ENCODE results near the gene STEAP1. TPM values are rescaled to one million over a fixed set of nuclear protein-coding genes. Genes with fewer than 3 reads are reported as not detected.
A peak's percentile ranks its signal among the peaks of the same experiment; 100 is the strongest.
"Not testable (repeated sequence)": the region's sequence is repeated elsewhere in the genome, so short reads cannot be mapped to it uniquely, and the experiment has no call there.

STEAP1 gene
- total RNA-seq, 1 experiment from 2014 or later = 41.8 TPM

DNA sequence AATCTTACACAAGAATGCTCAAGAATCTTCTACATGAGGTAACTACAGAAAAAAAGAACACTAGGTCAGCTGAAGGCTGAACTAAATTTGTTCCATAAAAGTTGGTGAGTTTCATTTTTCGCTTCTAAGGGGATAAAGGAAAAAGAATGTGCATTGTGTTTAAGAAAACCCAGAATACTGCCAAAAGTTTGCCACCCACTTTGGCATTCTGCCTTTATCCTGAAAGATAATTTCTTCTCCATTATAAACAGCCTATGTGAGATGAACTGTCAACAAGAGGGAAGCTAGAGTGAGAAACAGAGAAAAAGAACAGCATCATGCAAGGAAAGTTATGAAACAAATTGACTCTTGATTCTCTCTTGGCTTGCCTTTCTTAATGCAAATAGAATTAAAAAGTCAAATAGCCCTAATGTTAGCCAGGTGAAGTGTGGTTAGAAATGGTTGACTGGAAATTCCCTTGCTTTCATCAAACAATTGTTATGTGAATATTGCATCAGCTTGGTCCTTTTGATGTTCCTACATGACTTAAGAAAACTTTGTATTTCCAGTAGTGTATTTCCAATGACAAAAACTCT is 25.8 kb downstream of the STEAP1 start:
- no peaks in the 10 kb centered on the region for H3K9me3 Mint-ChIP-seq (ENCODE audit: low read depth, unreplicated experiment)
- intact Hi-C loops (cut with micrococcal nuclease; ENCODE audit: unreplicated experiment) = loop anchor here (2.0 kb wide), 2 partner anchors 33 to 57 kb away; no protein-coding TSS in a partner anchor
- H3K4me1 Mint-ChIP-seq (ENCODE audit: low read depth, unreplicated experiment) = peaks cover 18% of the 10 kb centered on the region
- H3K4me3 Mint-ChIP-seq (ENCODE audit: low read depth, unreplicated experiment) = no peak overlapping the region
- BruUV-seq (replicated peaks) = TSS peak; percentile 81
- CTCF ChIA-PET = no interaction called here
- no peak for DNase-seq
- H3K27ac Mint-ChIP-seq (ENCODE audit: unreplicated experiment) = peak overlapping the region; percentile 95
- TF ChIP-seq, protein P1, sequence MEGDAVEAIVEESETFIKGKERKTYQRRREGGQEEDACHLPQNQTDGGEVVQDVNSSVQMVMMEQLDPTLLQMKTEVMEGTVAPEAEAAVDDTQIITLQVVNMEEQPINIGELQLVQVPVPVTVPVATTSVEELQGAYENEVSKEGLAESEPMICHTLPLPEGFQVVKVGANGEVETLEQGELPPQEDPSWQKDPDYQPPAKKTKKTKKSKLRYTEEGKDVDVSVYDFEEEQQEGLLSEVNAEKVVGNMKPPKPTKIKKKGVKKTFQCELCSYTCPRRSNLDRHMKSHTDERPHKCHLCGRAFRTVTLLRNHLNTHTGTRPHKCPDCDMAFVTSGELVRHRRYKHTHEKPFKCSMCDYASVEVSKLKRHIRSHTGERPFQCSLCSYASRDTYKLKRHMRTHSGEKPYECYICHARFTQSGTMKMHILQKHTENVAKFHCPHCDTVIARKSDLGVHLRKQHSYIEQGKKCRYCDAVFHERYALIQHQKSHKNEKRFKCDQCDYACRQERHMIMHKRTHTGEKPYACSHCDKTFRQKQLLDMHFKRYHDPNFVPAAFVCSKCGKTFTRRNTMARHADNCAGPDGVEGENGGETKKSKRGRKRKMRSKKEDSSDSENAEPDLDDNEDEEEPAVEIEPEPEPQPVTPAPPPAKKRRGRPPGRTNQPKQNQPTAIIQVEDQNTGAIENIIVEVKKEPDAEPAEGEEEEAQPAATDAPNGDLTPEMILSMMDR (IDR thresholded peaks at IDR 0.05; ENCODE audit: unreplicated experiment) = no peak
- H3K27me3 Mint-ChIP-seq (ENCODE audit: unreplicated experiment) = no peaks in the 10 kb centered on the region
- peaks cover 12% of the 10 kb centered on the region for H3K36me3 Mint-ChIP-seq (ENCODE audit: insufficient read depth, unreplicated experiment)

DNA sequence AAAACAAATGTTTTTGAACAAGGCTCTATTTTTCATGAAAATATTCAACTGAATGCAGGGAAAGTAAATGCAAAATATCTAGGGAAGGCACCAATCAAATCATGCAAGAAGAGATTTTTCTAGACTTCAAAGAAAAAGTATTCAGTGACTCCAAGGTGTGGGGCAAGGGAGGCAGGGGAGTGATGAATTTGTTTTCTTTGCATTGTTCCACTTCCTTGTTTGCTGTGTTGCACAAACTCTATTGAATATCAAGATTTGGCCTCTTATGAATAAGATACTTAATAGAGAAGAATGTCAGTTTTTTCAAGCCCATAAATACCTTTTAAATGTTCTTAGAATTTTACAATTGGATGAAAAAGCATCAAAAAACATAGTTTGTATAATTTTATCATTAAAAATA is 26.4 kb downstream of the STEAP1 start:
- CTCF ChIA-PET = no interaction called here
- Mint-ChIP-seq H3K9me3 (ENCODE audit: low read depth, unreplicated experiment) (no peaks in the 10 kb centered on the region), H3K27me3 (ENCODE audit: unreplicated experiment) (no peaks in the 10 kb centered on the region), H3K4me1 (ENCODE audit: low read depth, unreplicated experiment) (peaks cover 18% of the 10 kb centered on the region), H3K36me3 (ENCODE audit: insufficient read depth, unreplicated experiment) (peaks cover 12% of the 10 kb centered on the region), H3K27ac (ENCODE audit: unreplicated experiment) (peak overlapping the region; percentile 95), H3K4me3 (ENCODE audit: low read depth, unreplicated experiment) (no peak overlapping the region)
- intact Hi-C loops (cut with micrococcal nuclease; ENCODE audit: unreplicated experiment) = loop anchor here (2.0 kb wide), 2 partner anchors 32 to 56 kb away; no protein-coding TSS in a partner anchor
- no TSS peak for BruUV-seq (replicated peaks)
- no peak for DNase-seq
- TF ChIP-seq, protein P1 (IDR thresholded peaks at IDR 0.05; ENCODE audit: unreplicated experiment) = no peak

DNA sequence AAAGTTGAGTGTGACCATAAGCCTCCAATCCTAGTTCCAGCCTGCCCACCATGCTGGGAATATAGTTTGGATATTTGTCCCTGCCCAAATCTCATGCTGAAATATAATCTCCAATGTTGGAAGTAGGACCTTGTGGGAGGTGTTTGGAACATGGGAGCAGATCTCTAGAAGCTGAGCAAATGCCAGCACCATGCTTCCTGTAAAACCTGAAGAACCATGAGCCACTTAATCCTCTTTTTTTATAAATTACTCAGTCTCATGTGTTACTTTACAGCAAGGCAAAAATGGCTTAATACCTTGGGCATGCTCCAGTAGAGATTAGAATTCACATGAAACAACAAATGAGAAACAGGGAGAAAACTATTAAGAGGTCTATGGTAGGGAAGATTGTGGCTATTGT is 27.2 kb downstream of the STEAP1 start:
- Mint-ChIP-seq H3K9me3 (ENCODE audit: low read depth, unreplicated experiment) (no peaks in the 10 kb centered on the region), H3K27me3 (ENCODE audit: unreplicated experiment) (no peaks in the 10 kb centered on the region), H3K27ac (ENCODE audit: unreplicated experiment) (peak overlapping the region; percentile 95), H3K36me3 (ENCODE audit: insufficient read depth, unreplicated experiment) (peaks cover 12% of the 10 kb centered on the region), H3K4me3 (ENCODE audit: low read depth, unreplicated experiment) (no peak overlapping the region), H3K4me1 (ENCODE audit: low read depth, unreplicated experiment) (peaks cover 18% of the 10 kb centered on the region)
- CTCF ChIA-PET = no interaction called here
- BruUV-seq (replicated peaks) = no TSS peak
- TF ChIP-seq, protein P1 (IDR thresholded peaks at IDR 0.05; ENCODE audit: unreplicated experiment) = no peak
- intact Hi-C loops (cut with micrococcal nuclease; ENCODE audit: unreplicated experiment) = loop anchor here (2.0 kb wide), 2 partner anchors 31 to 55 kb away; no protein-coding TSS in a partner anchor
- DNase-seq = no peak

DNA sequence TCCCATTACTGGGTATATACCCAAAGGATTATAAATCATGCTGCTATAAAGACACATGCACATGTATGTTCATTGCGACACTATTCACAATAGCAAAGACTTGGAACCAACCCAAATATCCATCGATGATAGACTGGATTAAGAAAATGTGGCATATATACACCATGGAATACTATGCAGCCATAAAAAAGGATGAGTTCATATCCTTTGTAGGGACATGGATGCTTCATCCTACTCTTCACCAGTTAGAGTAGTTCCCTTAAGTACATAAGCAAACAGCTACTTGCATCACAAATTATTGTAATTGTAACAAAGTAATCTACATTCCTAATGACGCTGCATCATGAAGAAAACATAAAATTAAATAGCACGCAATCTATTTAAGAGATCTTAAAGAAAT is 32.0 kb downstream of the STEAP1 start:
- H3K36me3 Mint-ChIP-seq (ENCODE audit: insufficient read depth, unreplicated experiment); BruUV-seq (replicated peaks); H3K27ac Mint-ChIP-seq (ENCODE audit: unreplicated experiment); H3K27me3 Mint-ChIP-seq (ENCODE audit: unreplicated experiment); H3K4me3 Mint-ChIP-seq (ENCODE audit: low read depth, unreplicated experiment); CTCF ChIA-PET; H3K9me3 Mint-ChIP-seq (ENCODE audit: low read depth, unreplicated experiment); intact Hi-C loops (cut with micrococcal nuclease; ENCODE audit: unreplicated experiment); DNase-seq: not testable (repeated sequence)
- peaks cover 23% of the 10 kb centered on the region for H3K4me1 Mint-ChIP-seq (ENCODE audit: low read depth, unreplicated experiment)

DNA sequence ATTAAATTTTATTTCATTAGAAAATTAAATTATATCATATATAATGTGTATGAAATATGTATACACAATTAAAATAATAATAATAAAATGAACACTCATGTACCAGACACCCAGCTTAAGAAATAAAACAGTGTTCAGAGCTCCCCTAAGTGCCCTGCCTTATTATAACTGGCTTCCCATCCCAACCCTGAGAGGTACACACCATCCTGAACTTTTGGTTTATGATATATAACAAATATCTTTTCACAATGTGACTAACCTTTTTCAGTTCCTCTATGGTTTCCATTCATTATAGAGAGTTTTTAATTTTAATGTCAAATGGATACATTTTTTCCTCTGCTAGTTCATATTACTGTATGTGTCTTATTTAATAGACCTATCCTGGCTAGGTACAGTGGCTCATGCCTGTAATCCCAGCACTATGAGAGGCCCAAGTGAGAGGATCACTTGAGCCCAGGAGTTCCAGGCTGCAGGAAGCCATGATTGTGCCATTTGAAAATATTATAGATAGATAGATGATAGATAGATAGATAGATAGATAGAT is 33.3 kb downstream of the STEAP1 start:
- no peaks in the 10 kb centered on the region for H3K27me3 Mint-ChIP-seq (ENCODE audit: unreplicated experiment)
- peak overlapping the region; percentile 64 for H3K27ac Mint-ChIP-seq (ENCODE audit: unreplicated experiment)
- peaks cover 5% of the 10 kb centered on the region for H3K36me3 Mint-ChIP-seq (ENCODE audit: insufficient read depth, unreplicated experiment)
- H3K4me3 Mint-ChIP-seq (ENCODE audit: low read depth, unreplicated experiment) = no peak overlapping the region
- DNase-seq = no peak
- H3K9me3 Mint-ChIP-seq (ENCODE audit: low read depth, unreplicated experiment) = no peaks in the 10 kb centered on the region
- no TSS peak for BruUV-seq (replicated peaks)
- H3K4me1 Mint-ChIP-seq (ENCODE audit: low read depth, unreplicated experiment) = peaks cover 23% of the 10 kb centered on the region
- intact Hi-C loops (cut with micrococcal nuclease; ENCODE audit: unreplicated experiment) = no loop called here
- CTCF ChIA-PET = interaction anchor here (1.7 kb wide), 2 partner anchors 9 to 24 kb away, joined by 4 to 7 read pairs; partner anchors contain the start of gene STEAP2
- TF ChIP-seq, protein P1 (IDR thresholded peaks at IDR 0.05; ENCODE audit: unreplicated experiment) = no peak
